ENCODE measurements around the gene UNC119. TPM values are rescaled to one million over a fixed set of nuclear protein-coding genes. Genes with fewer than 3 reads are reported as not detected.

Gene UNC119
- total RNA-seq, 1 donor, result 23.2 TPM

- no peak overlapping the region for H3K4me3 ChIP-seq (ENCODE audit: insufficient read depth, low read length)
- H3K27ac ChIP-seq (ENCODE audit: low read depth, low read length), result no peak overlapping the region
- peaks cover 47% of the 10 kb centered on the region for H3K27me3 ChIP-seq (ENCODE audit: insufficient read depth, low read length)
- H3K79me2 ChIP-seq (ENCODE audit: insufficient read depth, low read length), result no peaks in the 10 kb centered on the region
- H3K4me1 ChIP-seq (ENCODE audit: insufficient read depth, low read length), result no peaks in the 10 kb centered on the region
- no peaks in the 10 kb centered on the region for H4K20me1 ChIP-seq (ENCODE audit: insufficient read depth, low read length)
- no peaks in the 10 kb centered on the region for H3K36me3 ChIP-seq (ENCODE audit: insufficient read depth, low read length)
- no peak overlapping the region for H2AFZ ChIP-seq (ENCODE audit: low read length)
- no peak for TF ChIP-seq CTCF (IDR thresholded peaks at IDR 0.05; ENCODE audit: extremely low read depth, low read depth, low read length)
- no peak for DNase-seq (ENCODE audit: insufficient read length, low spot score, missing footprints)
- no peak overlapping the region for H3K4me2 ChIP-seq (ENCODE audit: insufficient read depth, low read length)
- H3K9me3 ChIP-seq (ENCODE audit: low read depth, low read length), result no peaks in the 10 kb centered on the region
Observed at GRCh38 chr17:28511858-28512461, 40.5 kb downstream of the UNC119 start.

GRCh38 chr17:28509789-28510188 lies 42.6 kb downstream of the UNC119 start:
- H3K36me3 ChIP-seq (ENCODE audit: insufficient read depth, low read length), result no peaks in the 10 kb centered on the region
- H4K20me1 ChIP-seq (ENCODE audit: insufficient read depth, low read length), result no peaks in the 10 kb centered on the region
- no peaks in the 10 kb centered on the region for H3K4me1 ChIP-seq (ENCODE audit: insufficient read depth, low read length)
- no peak overlapping the region for H3K4me2 ChIP-seq (ENCODE audit: insufficient read depth, low read length)
- H3K79me2 ChIP-seq (ENCODE audit: insufficient read depth, low read length), result no peaks in the 10 kb centered on the region
- DNase-seq (ENCODE audit: insufficient read length, low spot score, missing footprints), result peak; percentile 95
- peaks cover 60% of the 10 kb centered on the region for H3K27me3 ChIP-seq (ENCODE audit: insufficient read depth, low read length)
- no peaks in the 10 kb centered on the region for H3K9me3 ChIP-seq (ENCODE audit: low read depth, low read length)
- no peak for TF ChIP-seq CTCF (IDR thresholded peaks at IDR 0.05; ENCODE audit: extremely low read depth, low read depth, low read length)
- H3K4me3 ChIP-seq (ENCODE audit: insufficient read depth, low read length), result no peak overlapping the region
- no peak overlapping the region for H3K27ac ChIP-seq (ENCODE audit: low read depth, low read length)
- no peak overlapping the region for H2AFZ ChIP-seq (ENCODE audit: low read length)

- H3K27me3 ChIP-seq (ENCODE audit: insufficient read depth, low read length), result peaks cover 56% of the 10 kb centered on the region
- DNase-seq (ENCODE audit: insufficient read length, low spot score, missing footprints), result peak; percentile 78
- no peaks in the 10 kb centered on the region for H3K9me3 ChIP-seq (ENCODE audit: low read depth, low read length)
Observed at GRCh38 chr17:28508211-28508724, 44.2 kb downstream of the UNC119 start.

More at GRCh38 chr17:28508211-28508724, 44.2 kb downstream of the UNC119 start:
- no peak for TF ChIP-seq CTCF (IDR thresholded peaks at IDR 0.05; ENCODE audit: extremely low read depth, low read depth, low read length)
- Histone ChIP-seq H2AFZ (ENCODE audit: low read length) (no peak overlapping the region), H3K4me1 (ENCODE audit: insufficient read depth, low read length) (no peaks in the 10 kb centered on the region), H3K36me3 (ENCODE audit: insufficient read depth, low read length) (no peaks in the 10 kb centered on the region), H4K20me1 (ENCODE audit: insufficient read depth, low read length) (no peaks in the 10 kb centered on the region), H3K79me2 (ENCODE audit: insufficient read depth, low read length) (no peaks in the 10 kb centered on the region), H3K4me2 (ENCODE audit: insufficient read depth, low read length) (no peak overlapping the region), H3K27ac (ENCODE audit: low read depth, low read length) (no peak overlapping the region), H3K4me3 (ENCODE audit: insufficient read depth, low read length) (no peak overlapping the region)
